ENCODE measurements around the gene POLDIP3.

- TF ChIP-seq EP300 (IDR thresholded peaks at IDR 0.05) (no peak), CTCF (IDR thresholded peaks at IDR 0.05) (no peak), POLR2A (IDR thresholded peaks at IDR 0.05) (no peak)
Measured at GRCh38 chr22:42622061-42622710, 7.5 kb upstream of the POLDIP3 start.

Measured in suprapubic skin (tissue), 3 donors.